Chondrocyte (in vitro differentiated cells): ENCODE measurements around the gene HSPH1. TPM values are rescaled to one million over a fixed set of nuclear protein-coding genes. Genes with fewer than 3 reads are reported as not detected.
"Not testable (repeated sequence)": the region's sequence is repeated elsewhere in the genome, so short reads cannot be mapped to it uniquely, and the experiment has no call there.

ENCODE experiments used
- DNase-seq: peaks from one replicate; pipeline ENCODE4 v3.0.0; 2021; ENCODE audit warnings: mixed read lengths, low spot score
- H3K27ac Mint-ChIP-seq: one replicate; pipeline ENCODE4 v1.8.0; 2021; ENCODE audit warnings: mild to moderate bottlenecking, moderate library complexity, mixed read lengths; ENCODE audit not compliant: unreplicated experiment
- H3K27me3 Mint-ChIP-seq: 2 replicates; pipeline ENCODE4 v1.8.0; 2021; ENCODE audit warnings: low read depth, mixed read lengths
- H3K36me3 Mint-ChIP-seq: 2 replicates; pipeline ENCODE4 v1.8.0; 2021; ENCODE audit warnings: low read depth, mixed read lengths
- H3K4me1 Mint-ChIP-seq: 2 replicates; pipeline ENCODE4 v1.8.0; 2021; ENCODE audit warnings: low read depth, mild to moderate bottlenecking, mixed read lengths
- H3K4me3 Mint-ChIP-seq: one replicate; pipeline ENCODE4 v1.8.0; 2021; ENCODE audit warnings: mild to moderate bottlenecking, moderate library complexity, mixed read lengths; ENCODE audit not compliant: unreplicated experiment
- H3K9me3 Mint-ChIP-seq: 2 replicates; pipeline ENCODE4 v1.8.0; 2021; ENCODE audit warnings: low read depth, mixed read lengths
- CTCF ChIP-seq: fragments of 200-600 bp; sonication (generic); IDR thresholded peaks from 2 replicates; pipeline ENCODE4 v1.5.0; 2021; ENCODE audit warnings: antibody characterized with exemption, mild to moderate bottlenecking, moderate library complexity
- total RNA-seq: library from RNA; stranded (reverse); gene quantifications from 3 replicates; pipeline ENCODE4 v1.2.1, GENCODE V29; 2021

The HSPH1 gene
- total RNA-seq, 1 donor from 2014 or later: 67.5 TPM

GRCh38 chr13:31179241-31179640 lies 17.5 kb upstream of the HSPH1 start:
- Mint-ChIP-seq H3K27ac (no peak overlapping the region), H3K4me1 (peaks cover under 1% of the 10 kb centered on the region), H3K9me3 (no peaks in the 10 kb centered on the region), H3K36me3 (no peaks in the 10 kb centered on the region), H3K27me3 (no peaks in the 10 kb centered on the region), H3K4me3 (no peak overlapping the region)
- no peak for DNase-seq
- no peak for TF ChIP-seq CTCF

GRCh38 chr13:31177813-31178495 lies 16.2 kb upstream of the HSPH1 start:
- H3K9me3 Mint-ChIP-seq, H3K27ac Mint-ChIP-seq, H3K4me3 Mint-ChIP-seq, H3K36me3 Mint-ChIP-seq, DNase-seq, H3K27me3 Mint-ChIP-seq: not testable (repeated sequence)
- H3K4me1 Mint-ChIP-seq: peaks cover 13% of the 10 kb centered on the region

GRCh38 chr13:31175847-31176532 lies 14.3 kb upstream of the HSPH1 start:
- no peak overlapping the region for H3K4me3 Mint-ChIP-seq
- no peak for DNase-seq
- H3K4me1 Mint-ChIP-seq: peaks cover 24% of the 10 kb centered on the region
- H3K27ac Mint-ChIP-seq: no peak overlapping the region
- no peaks in the 10 kb centered on the region for H3K27me3 Mint-ChIP-seq
- TF ChIP-seq CTCF: no peak
- no peaks in the 10 kb centered on the region for H3K9me3 Mint-ChIP-seq
- H3K36me3 Mint-ChIP-seq: no peaks in the 10 kb centered on the region

- Mint-ChIP-seq H3K4me3 (no peak overlapping the region), H3K27ac (peak overlapping the region; percentile 28), H3K4me1 (peaks cover 24% of the 10 kb centered on the region), H3K36me3 (no peaks in the 10 kb centered on the region), H3K9me3 (no peaks in the 10 kb centered on the region), H3K27me3 (no peaks in the 10 kb centered on the region)
- TF ChIP-seq CTCF: peak; percentile 79
- no peak for DNase-seq
Observed at GRCh38 chr13:31174018-31174417, 12.3 kb upstream of the HSPH1 start.

GRCh38 chr13:31172535-31172934 lies 10.8 kb upstream of the HSPH1 start:
- H3K27me3 Mint-ChIP-seq: no peaks in the 10 kb centered on the region
- TF ChIP-seq CTCF: no peak
- peaks cover 24% of the 10 kb centered on the region for H3K4me1 Mint-ChIP-seq
- H3K9me3 Mint-ChIP-seq: no peaks in the 10 kb centered on the region
- H3K36me3 Mint-ChIP-seq: no peaks in the 10 kb centered on the region
- no peak overlapping the region for H3K4me3 Mint-ChIP-seq
- H3K27ac Mint-ChIP-seq: peak overlapping the region; percentile 87
- no peak for DNase-seq
